GM18907 (cell line): ENCODE data around the gene TMEM229B.

ENCODE experiments used
- ATAC-seq: cut with Tn5 transposase; IDR thresholded peaks from one replicate; pipeline ENCODE4 v1.9.1; 2021; ENCODE audit warnings: mild to moderate bottlenecking, moderate library complexity; ENCODE audit not compliant: unreplicated experiment

TMEM229B gene

GRCh38 chr14:67426983-67427606 lies 61.4 kb downstream of the TMEM229B start:
- ATAC-seq, result peak; percentile 60

GRCh38 chr14:67426161-67426560 lies 62.4 kb downstream of the TMEM229B start:
- no peak for ATAC-seq

- ATAC-seq, result no peak
Measured at GRCh38 chr14:67425608-67426007, 62.9 kb downstream of the TMEM229B start.

GRCh38 chr14:67424539-67424938 lies 64.0 kb downstream of the TMEM229B start:
- no peak for ATAC-seq

GRCh38 chr14:67423424-67423823 lies 65.1 kb downstream of the TMEM229B start:
- ATAC-seq, result no peak

- ATAC-seq, result no peak
Measured at GRCh38 chr14:67421356-67422224, 66.9 kb downstream of the TMEM229B start.
